GM12878 (cell line): ENCODE results near the gene MYH7. TPM values are rescaled to one million over a fixed set of nuclear protein-coding genes. Genes with fewer than 3 reads are reported as not detected.

Source experiments
- ATAC-seq: fragments of 200-7000 bp; cut with Tn5 transposase; 3 replicates; pipeline ENCODE4 v1.9.1; 2020; ENCODE audit warnings: mild to moderate bottlenecking, moderate library complexity
- BruUV-seq: library from RNA; stranded (reverse); fragments of 400-500 nt; replicated peaks from 2 replicates; lab custom pipeline; 2021; lab: Mats Ljungman, UMichigan
- CTCF ChIA-PET: fragments of 300-600 bp; sonication (Branson Sonifier 250); formaldehyde crosslinking; extraction: SDS; loops from one replicate; lab custom pipeline; 2021; ENCODE audit warnings: inconsistent platforms; lab: Yijun Ruan, JAX
- POLR2A ChIA-PET: fragments of 350-600 bp; formaldehyde crosslinking; extraction: SDS; loops from one replicate; lab custom pipeline; 2021; ENCODE audit warnings: inconsistent platforms; lab: Charles Lee
- RAD21 ChIA-PET: fragments of 300-600 bp; sonication (Branson Sonifier 250); formaldehyde crosslinking; loops from one replicate; lab custom pipeline; 2023; ENCODE audit warnings: antibody characterized with exemption; ENCODE audit not compliant: unreplicated experiment; lab: Charles Lee
- SMC1A ChIA-PET: fragments of 300-600 bp; sonication (Branson Sonifier 250); formaldehyde crosslinking; loops from one replicate; lab custom pipeline; 2023; ENCODE audit not compliant: unreplicated experiment, uncharacterized antibody; lab: Charles Lee
- DNase-seq: peaks from one replicate; pipeline ENCODE4 v3.0.0-alpha.2; 2011; ENCODE audit warnings: low read depth, low spot score
- FAIRE-seq: peaks from 3 replicates; lab custom pipeline; 2011; peaks lifted over from hg19 to GRCh38; lab: Jason Lieb, UNC
- H2AFZ ChIP-seq: 2 replicates; pipeline ENCODE4 v1.6.0; 2011; ENCODE audit warnings: low read depth, low read length, control low read depth; ENCODE audit not compliant: control insufficient read depth
- H3K27ac ChIP-seq: 2 replicates; pipeline ENCODE4 v1.5.1; 2011; ENCODE audit warnings: control low read depth; ENCODE audit not compliant: control insufficient read depth, insufficient read depth
- H3K27me3 ChIP-seq, 2 experiments: replicated peaks in 1 of 2; 2 replicates each; pipeline versions ENCODE4 v1.6.0 to v1.6.1; 2011; ENCODE audit warnings: low read length in 1 of 2; ENCODE audit not compliant: control insufficient read depth in 2 of 2, insufficient read depth in 2 of 2
- H3K36me3 ChIP-seq, 2 experiments: 2 replicates each; pipeline ENCODE4 v1.5.1; 2011; ENCODE audit warnings: low read length in 1 of 2; ENCODE audit not compliant: control insufficient read depth in 2 of 2, insufficient read depth in 2 of 2
- H3K4me1 ChIP-seq: 2 replicates; pipeline ENCODE4 v1.6.1; 2011; ENCODE audit warnings: mild to moderate bottlenecking, low read length, moderate library complexity, mixed read lengths; ENCODE audit not compliant: control insufficient read depth, insufficient read depth
- H3K4me2 ChIP-seq: 2 replicates; pipeline ENCODE4 v1.6.0; 2011; ENCODE audit warnings: control low read depth; ENCODE audit not compliant: control insufficient read depth, insufficient read depth
- H3K4me3 ChIP-seq: fragments of 200-600 bp; sonication (generic); 2 replicates; pipeline ENCODE4 v1.5.1; 2016
- H3K79me2 ChIP-seq: 2 replicates; pipeline ENCODE4 v1.6.0; 2011; ENCODE audit warnings: low read length; ENCODE audit not compliant: control insufficient read depth, insufficient read depth
- H3K9ac ChIP-seq: 2 replicates; pipeline ENCODE4 v1.8.0; 2011; ENCODE audit warnings: low read length, control low read depth, mixed read lengths; ENCODE audit not compliant: control insufficient read depth, insufficient read depth
- H3K9me3 ChIP-seq: replicated peaks from 3 replicates; pipeline ENCODE4 v1.5.1; 2011; ENCODE audit warnings: mild to moderate bottlenecking, low read length; ENCODE audit not compliant: control insufficient read depth, insufficient read depth
- H4K20me1 ChIP-seq: 2 replicates; pipeline ENCODE4 v1.6.0; 2011; ENCODE audit not compliant: control insufficient read depth, insufficient read depth
- E2F4 ChIP-seq: IDR thresholded peaks from 2 replicates; pipeline ENCODE4 v1.6.1; 2012; ENCODE audit warnings: low read depth, low read length, improper control_type of control experiment
- EP300 ChIP-seq, 2 experiments: fragments of 150-350 bp in 1 of 2; IDR thresholded peaks; 2 replicates each; pipeline ENCODE4 v1.6.1; 2011 to 2012; ENCODE audit warnings: low read depth in 2 of 2, low read length in 2 of 2, borderline replicate concordance in 1 of 2, improper control_type of control experiment in 1 of 2, inconsistent platforms in 1 of 2; ENCODE audit not compliant: control insufficient read depth in 1 of 2
- HDAC6 ChIP-seq: fragments of 200-600 bp; sonication (generic); IDR thresholded peaks from one replicate; pipeline ENCODE4 v1.8.0; 2017; ENCODE audit warnings: antibody characterized with exemption; ENCODE audit not compliant: unreplicated experiment
- IKZF1 ChIP-seq: fragments of 450-650 bp; conservative IDR thresholded peaks from 2 replicates; pipeline ENCODE4 v1.6.1; 2017; ENCODE audit warnings: antibody characterized with exemption, mild to moderate bottlenecking
- LARP7 ChIP-seq: fragments of 450-650 bp; IDR thresholded peaks from 2 replicates; pipeline ENCODE4 v1.6.1; 2017; ENCODE audit warnings: mild to moderate bottlenecking
- MAX ChIP-seq: IDR thresholded peaks from 2 replicates; pipeline ENCODE4 v1.6.1; 2012; ENCODE audit warnings: low read depth, low read length, improper control_type of control experiment
- MTA2 ChIP-seq: fragments of 450-650 bp; IDR thresholded peaks from 2 replicates; pipeline ENCODE4 v1.6.1; 2016; ENCODE audit warnings: low read depth, mild to moderate bottlenecking, moderate library complexity
- NFXL1 ChIP-seq: fragments of 450-650 bp; IDR thresholded peaks from 2 replicates; pipeline ENCODE4 v1.6.1; 2017; ENCODE audit warnings: antibody characterized with exemption, mild to moderate bottlenecking, borderline replicate concordance
- NR2F1 ChIP-seq: fragments of 450-650 bp; conservative IDR thresholded peaks from 2 replicates; pipeline ENCODE4 v1.6.1; 2017; ENCODE audit warnings: mild to moderate bottlenecking
- PAX5 ChIP-seq: IDR thresholded peaks from 2 replicates; pipeline ENCODE4 v1.6.1; 2011; ENCODE audit warnings: low read depth, low read length, borderline replicate concordance
- POU2F2 ChIP-seq: IDR thresholded peaks from 3 replicates; pipeline ENCODE4 v1.6.1; 2011; ENCODE audit warnings: low read depth, mild to moderate bottlenecking, low read length, borderline replicate concordance
- REST ChIP-seq: IDR thresholded peaks from 2 replicates; pipeline ENCODE4 v1.6.1; 2012; ENCODE audit warnings: mild to moderate bottlenecking, low read depth, low read length
- SIX5 ChIP-seq: IDR thresholded peaks from 2 replicates; pipeline ENCODE4 v1.6.1; 2011; ENCODE audit warnings: mild to moderate bottlenecking, low read depth, low read length, moderate library complexity; ENCODE audit not compliant: severe bottlenecking
- STAT3 ChIP-seq: IDR thresholded peaks from 2 replicates; pipeline ENCODE4 v1.6.1; 2011; ENCODE audit warnings: low read depth, low read length, improper control_type of control experiment
- TCF7 ChIP-seq: IDR thresholded peaks from 2 replicates; pipeline ENCODE4 v1.6.1; 2014; ENCODE audit warnings: antibody characterized with exemption, borderline replicate concordance
- WGBS: methylation state at CpG from one replicate; pipeline ENCODE4 v1.1.6; 2016; ENCODE audit warnings: low lambda C conversion rate; ENCODE audit not compliant: insufficient replicate concordance, insufficient coverage; ENCODE audit errors: missing lambda C conversion rate; 5-methylcytosine and 5-hydroxymethylcytosine counted together
- in situ Hi-C: fragments of 300-500 bp; cut with MboI; formaldehyde crosslinking; loops from 9 replicates; pipeline ENCODE4 v1.14.3; 2018; ENCODE audit warnings: mixed read lengths
- intact Hi-C: fragments of 100-400 bp; cut with micrococcal nuclease; formaldehyde crosslinking; loops from one replicate; pipeline ENCODE4 v1.14.2; 2022; ENCODE audit not compliant: unreplicated experiment
- polyA plus RNA-seq, 11 experiments: library from polyadenylated mRNA; depleted of rRNA in 4 of 11; unstranded in 6 of 11; stranded (reverse) in 5 of 11; fragments of >200 nt; fragmentation: Nextera tagmentation in 4 of 11; fragmentation: Illumina TruSeq in 1 of 11; extraction: Ambion mirVana in 4 of 11; extraction: Trizol in 1 of 11; gene quantifications; 1 replicate in 1 of 11; 2 replicates in 10 of 11; pipeline versions ENCODE4 v1.2.1 to v1.2.3, GENCODE V29; 2011 to 2016; ENCODE audit warnings: inconsistent platforms in 2 of 11, missing spikeins in 2 of 11, low read depth in 1 of 11
- total RNA-seq, 4 experiments: library from RNA; depleted of rRNA in 3 of 4; stranded (reverse); fragments of >200 nt in 3 of 4; fragmentation: Illumina TruSeq in 1 of 4; extraction: Trizol in 1 of 4; gene quantifications; 2 replicates each; pipeline versions ENCODE4 v1.2.1 to v1.2.3, GENCODE V29; 2013 to 2021

MYH7 gene
- total and polyA plus RNA-seq, 10 of the 15 experiments (the other 5 are each of a cell fraction or from before 2014, with no cell fraction given), result 0.04 to 0.10 (median 0.05) TPM; not detected in 4

- Histone ChIP-seq H3K4me3 (no peak overlapping the region), H3K9me3 (no peaks in the 10 kb centered on the region), H3K27ac (no peak overlapping the region), H3K4me1 (no peaks in the 10 kb centered on the region), H3K9ac (no peak overlapping the region), H3K79me2 (no peaks in the 10 kb centered on the region), H3K4me2 (no peak overlapping the region), H2AFZ (no peak overlapping the region), H3K36me3 (no peaks in the 10 kb centered on the region), H4K20me1 (no peaks in the 10 kb centered on the region), H3K27me3 (no peaks in the 10 kb centered on the region; a peak in 1 of 4 replicates)
- intact Hi-C loops, result loop anchor here (1.0 to 2.0 kb wide), 3 partner anchors 52 to 260 kb away; no protein-coding TSS in a partner anchor
- ATAC-seq (peak; percentile 23), FAIRE-seq (no peak), DNase-seq (no peak)
- CTCF ChIA-PET, result interaction anchor here (0.7 to 5.7 kb wide), 29 partner anchors 10 to 322 kb away, joined by 3 to 52 read pairs (median 4); partner anchors contain the start of gene C14orf119
- RAD21 ChIA-PET, result interaction anchor here (0.7 to 2.3 kb wide), 11 partner anchors 51 to 394 kb away, joined by 3 to 9 read pairs (median 5); partner anchors contain the start of gene PABPN1
- in situ Hi-C loops, result loop anchor here (5.0 kb wide), 1 partner anchor 118 kb away; no protein-coding TSS in a partner anchor
- POLR2A ChIA-PET, result no interaction called here
- SMC1A ChIA-PET, result interaction anchor here (0.6 to 2.1 kb wide), 11 partner anchors 54 to 1686 kb away, joined by 3 to 14 read pairs (median 4); partner anchors contain the start of genes HOMEZ and PABPN1
- 25% methylated on average over 16 of the region's 16 CpGs for WGBS
- BruUV-seq, result no TSS peak
- no peak for TF ChIP-seq LARP7
- TF ChIP-seq REST, result no peak
- no peak for TF ChIP-seq PAX5
- TF ChIP-seq HDAC6, result no peak
- TF ChIP-seq E2F4, result no peak
- TF ChIP-seq NFXL1, result no peak
- TF ChIP-seq IKZF1, result no peak
- TF ChIP-seq EP300 (IDR thresholded peaks at IDR 0.05; ENCODE audit: borderline replicate concordance in 1 of 2, control insufficient read depth in 1 of 2, low read depth in 2 of 2, low read length in 2 of 2), result no peak
- no peak for TF ChIP-seq MTA2
- no peak for TF ChIP-seq SIX5
- TF ChIP-seq POU2F2, result no peak
- TF ChIP-seq MAX, result no peak
- TF ChIP-seq STAT3, result no peak
- no peak for TF ChIP-seq TCF7
- TF ChIP-seq NR2F1, result no peak
Measured at GRCh38 chr14:23380197-23380914, 55.1 kb downstream of the MYH7 start.
